Urinary bladder (tissue), 4 donors: ENCODE results near the gene TEAD3. TPM values are rescaled to one million over a fixed set of nuclear protein-coding genes. Genes with fewer than 3 reads are reported as not detected.
"Not testable (repeated sequence)": the region's sequence is repeated elsewhere in the genome, so short reads cannot be mapped to it uniquely, and the experiment has no call there.

Experiments
- DNase-seq: peaks from one replicate; pipeline ENCODE4 v3.0.0-alpha.2; 2015; ENCODE audit errors: extremely low spot score
- H3K27ac ChIP-seq: one replicate; pipeline ENCODE4 v1.5.1; 2013; ENCODE audit warnings: low read depth, mild to moderate bottlenecking, moderate library complexity
- H3K36me3 ChIP-seq: one replicate; pipeline ENCODE4 v1.6.1; 2013; ENCODE audit warnings: mild to moderate bottlenecking, moderate library complexity; ENCODE audit not compliant: insufficient read depth
- H3K4me1 ChIP-seq: one replicate; pipeline ENCODE4 v1.6.1; 2013; ENCODE audit warnings: mild to moderate bottlenecking, moderate library complexity; ENCODE audit not compliant: insufficient read depth
- H3K4me3 ChIP-seq: one replicate; pipeline ENCODE4 v1.5.1; 2013; ENCODE audit warnings: low read depth, low read length
- WGBS: extraction: QIAGEN DNeasy Blood & Tissue Kit; methylation state at CpG from one replicate; pipeline ENCODE4 v1.1.7; 2013; 5-methylcytosine and 5-hydroxymethylcytosine counted together
- polyA plus RNA-seq: library from polyadenylated mRNA; stranded (reverse); fragments of 200-250 nt; gene quantifications from one replicate; pipeline ENCODE4 v1.2.3, GENCODE V29; 2013
- small RNA-seq: library from RNA; depleted of rRNA; stranded (forward); fragments of <200 nt; gene quantifications from one replicate; pipeline ENCODE3, GENCODE V24; 2014
- total RNA-seq: library from RNA; depleted of rRNA; stranded (reverse); fragments of >200 nt; gene quantifications from one replicate; pipeline ENCODE4 v1.2.3, GENCODE V29; 2014
- donor health status: healthy with polysubstance abuse.
- donor health status: healthy.

The TEAD3 gene
- total and polyA plus RNA-seq, 2 donors, result 14.0 to 126 TPM

GRCh38 chr6:35432702-35433101 lies 64.2 kb downstream of the TEAD3 start:
- not testable (repeated sequence) for H3K4me3 ChIP-seq, H3K4me1 ChIP-seq, DNase-seq, H3K27ac ChIP-seq, H3K36me3 ChIP-seq
- 66% methylated on average over 3 of the region's 3 CpGs for WGBS

GRCh38 chr6:35432291-35432690 lies 64.6 kb downstream of the TEAD3 start:
- Histone ChIP-seq H3K4me1 (no peaks in the 10 kb centered on the region), H3K27ac (no peak overlapping the region), H3K4me3 (no peak overlapping the region), H3K36me3 (no peaks in the 10 kb centered on the region)
- no peak for DNase-seq
- WGBS, result 65% methylated on average over 4 of the region's 4 CpGs

GRCh38 chr6:35429463-35429862 lies 67.4 kb downstream of the TEAD3 start:
- no peak overlapping the region for H3K4me3 ChIP-seq
- no peaks in the 10 kb centered on the region for H3K4me1 ChIP-seq
- WGBS, result 93% methylated on average over 2 of the region's 2 CpGs
- H3K27ac ChIP-seq, result no peak overlapping the region
- DNase-seq, result no peak
- H3K36me3 ChIP-seq, result peaks cover 3% of the 10 kb centered on the region

- no peaks in the 10 kb centered on the region for H3K4me1 ChIP-seq
- 84% methylated on average over 10 of the region's 10 CpGs for WGBS
- no peak overlapping the region for H3K4me3 ChIP-seq
- no peak for DNase-seq
- H3K36me3 ChIP-seq, result peaks cover 6% of the 10 kb centered on the region
- no peak overlapping the region for H3K27ac ChIP-seq
These were observed 68.3 kb downstream of the TEAD3 start for GRCh38 chr6:35428421-35429149.

GRCh38 chr6:35427851-35428321 lies 69.0 kb downstream of the TEAD3 start:
- Histone ChIP-seq H3K27ac (no peak overlapping the region), H3K36me3 (peaks cover 6% of the 10 kb centered on the region), H3K4me1 (no peaks in the 10 kb centered on the region), H3K4me3 (no peak overlapping the region)
- DNase-seq, result no peak
- 61% methylated on average over 9 of the region's 9 CpGs for WGBS

- DNase-seq, result no peak
- Histone ChIP-seq H3K36me3 (peaks cover 6% of the 10 kb centered on the region), H3K4me3 (no peak overlapping the region), H3K27ac (no peak overlapping the region), H3K4me1 (no peaks in the 10 kb centered on the region)
- 91% methylated on average over 5 of the region's 5 CpGs for WGBS
These were observed 69.4 kb downstream of the TEAD3 start for GRCh38 chr6:35427435-35427834.

GRCh38 chr6:35426074-35426473 lies 70.8 kb downstream of the TEAD3 start:
- Histone ChIP-seq H3K27ac (no peak overlapping the region), H3K4me1 (no peaks in the 10 kb centered on the region), H3K4me3 (no peak overlapping the region), H3K36me3 (peaks cover 6% of the 10 kb centered on the region)
- WGBS, result 81% methylated on average over 8 of the region's 8 CpGs
- no peak for DNase-seq

- WGBS, result 72% methylated on average over 3 of the region's 3 CpGs
- Histone ChIP-seq H3K27ac (no peak overlapping the region), H3K36me3 (peaks cover 6% of the 10 kb centered on the region), H3K4me1 (no peaks in the 10 kb centered on the region), H3K4me3 (no peak overlapping the region)
- no peak for DNase-seq
These were observed 71.6 kb downstream of the TEAD3 start for GRCh38 chr6:35425284-35425683.

Small RNA genes within 50 kb of the gene (small RNA-seq; reads per million reads assigned to genes)
- not detected for gene MIR7111

Other genes starting within 250 kb of the TEAD3 start
- 14.5 TPM for gene ZNF76, start 237.3 kb downstream of the TEAD3 start, total RNA-seq
- gene ZNF76, start 237.3 kb downstream of the TEAD3 start, polyA plus RNA-seq, result 27.8 TPM
- 7.2 TPM for gene DEF6, start 199.3 kb downstream of the TEAD3 start, total RNA-seq
- gene DEF6, start 199.3 kb downstream of the TEAD3 start, polyA plus RNA-seq, result 7.8 TPM
- gene PPARD, start 154.5 kb downstream of the TEAD3 start, total RNA-seq, result 5.8 TPM
- gene PPARD, start 154.5 kb downstream of the TEAD3 start, polyA plus RNA-seq, result 30.1 TPM
- gene FANCE, start 44.7 kb downstream of the TEAD3 start, total RNA-seq, result 7.0 TPM
- gene FANCE, start 44.7 kb downstream of the TEAD3 start, polyA plus RNA-seq, result 5.0 TPM
- gene RPL10A, start 28.7 kb downstream of the TEAD3 start, total RNA-seq, result 2,015 TPM
- 2,572 TPM for gene RPL10A, start 28.7 kb downstream of the TEAD3 start, polyA plus RNA-seq
- 1.3 TPM for gene TULP1, start 15.8 kb upstream of the TEAD3 start, total RNA-seq
- 0.34 TPM for gene TULP1, start 15.8 kb upstream of the TEAD3 start, polyA plus RNA-seq
- 5.6 TPM for gene FKBP5, start 191.8 kb upstream of the TEAD3 start, total RNA-seq
- 236 TPM for gene FKBP5, start 191.8 kb upstream of the TEAD3 start, polyA plus RNA-seq
- gene ARMC12, start 240.0 kb upstream of the TEAD3 start, total RNA-seq, result not detected
- 0.56 TPM for gene ARMC12, start 240.0 kb upstream of the TEAD3 start, polyA plus RNA-seq